Stimulated activated CD4-positive, alpha-beta T cell treated with anti-CD3 and anti-CD28 coated beads, Interleukin-4, amount 100 ng/mL, for 24 hours (primary cell): ENCODE results near the gene RGS9.
A peak's percentile ranks its signal among the peaks of the same experiment; 100 is the strongest.
"Not testable (repeated sequence)": the region's sequence is repeated elsewhere in the genome, so short reads cannot be mapped to it uniquely, and the experiment has no call there.

Experiments used
- DNase-seq: peaks from one replicate; pipeline ENCODE4 v3.0.0-alpha.2; 2020

Gene RGS9

DNA sequence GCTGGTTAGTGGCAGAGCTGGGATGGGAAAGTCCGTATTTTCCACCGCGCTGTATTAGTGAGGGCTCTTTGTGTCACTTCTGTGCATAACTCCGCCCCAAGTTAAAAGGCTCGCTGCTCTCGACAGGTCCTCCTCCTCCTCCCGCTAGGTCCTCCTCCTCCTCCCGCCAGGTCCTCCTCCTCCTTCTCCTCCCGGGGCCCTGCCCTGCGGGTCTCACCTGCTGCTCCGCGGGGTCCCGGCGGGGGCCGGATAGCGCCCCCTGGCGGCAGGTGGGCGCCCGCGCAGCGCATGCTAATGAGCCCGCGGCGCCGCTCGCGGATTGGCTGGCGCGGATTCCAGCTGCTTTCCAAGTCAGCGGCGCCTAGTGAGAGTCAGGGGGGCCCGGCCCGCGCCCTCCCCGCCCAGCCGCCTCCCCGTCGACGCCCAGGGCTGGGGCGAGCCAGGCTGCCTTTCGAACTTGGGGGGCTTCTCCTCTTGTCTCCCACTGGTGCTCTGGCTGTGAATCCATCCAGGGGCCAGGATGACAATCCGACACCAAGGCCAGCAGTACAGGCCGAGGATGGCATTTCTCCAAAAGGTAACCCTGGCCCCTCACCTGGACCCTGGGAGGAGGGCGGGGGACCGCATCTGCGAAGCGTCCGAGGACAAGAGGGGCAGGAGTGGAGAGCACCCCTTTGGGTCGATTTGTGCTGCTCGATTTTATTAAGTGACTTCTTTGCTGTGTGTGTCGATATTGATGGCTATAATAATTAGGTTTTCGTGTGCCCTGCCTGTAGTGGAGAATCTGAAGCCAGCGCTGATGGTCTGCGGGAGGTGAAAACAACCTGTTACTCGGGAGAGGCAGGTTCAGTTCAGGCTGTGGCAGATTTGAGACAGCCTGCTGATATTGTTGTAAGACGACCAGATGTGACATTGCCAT, at the start of gene RGS9:
Gene RGS9, plus strand, starts transcription at position 350 of the 919 bp plus-strand sequence. Its CDS starts 171 bp downstream, at position 521.
- DNase-seq: peak; percentile 80

DNA sequence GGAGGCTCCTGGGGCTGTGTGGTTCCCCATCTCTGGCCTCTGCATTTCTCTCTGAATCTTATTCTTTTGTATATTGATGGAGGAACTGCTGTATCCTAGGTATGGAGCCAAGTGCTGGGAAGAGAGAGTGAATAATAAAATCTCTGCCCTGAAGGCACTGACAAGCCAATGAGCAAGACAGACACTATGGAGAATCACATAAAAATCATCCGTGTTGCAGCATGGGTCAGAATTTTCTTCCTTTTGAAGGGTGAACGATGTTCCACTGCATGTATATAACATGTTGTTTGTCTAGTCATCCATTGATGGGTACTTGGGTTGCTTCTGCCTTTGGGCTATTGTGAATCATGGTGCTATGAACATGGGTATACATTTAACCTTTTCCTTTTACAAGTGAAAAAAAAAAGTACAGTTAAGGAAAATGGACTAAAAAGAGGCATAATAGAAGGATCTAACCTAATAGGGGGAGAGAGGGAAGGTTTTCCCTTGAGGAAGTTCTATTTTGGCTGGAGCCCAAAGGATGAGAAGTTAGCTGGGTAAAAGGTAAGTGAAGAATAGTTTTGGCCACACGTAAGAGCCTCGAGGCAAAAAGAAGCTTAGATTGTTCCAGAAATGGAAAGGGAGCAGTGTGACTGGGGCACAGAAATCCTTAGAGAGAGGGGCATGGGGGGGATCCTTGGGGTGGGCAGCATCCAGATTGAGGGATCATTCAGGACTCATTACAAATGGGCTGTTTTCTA, 48.4 kb upstream of the RGS9 start:
- DNase-seq: no peak

DNA sequence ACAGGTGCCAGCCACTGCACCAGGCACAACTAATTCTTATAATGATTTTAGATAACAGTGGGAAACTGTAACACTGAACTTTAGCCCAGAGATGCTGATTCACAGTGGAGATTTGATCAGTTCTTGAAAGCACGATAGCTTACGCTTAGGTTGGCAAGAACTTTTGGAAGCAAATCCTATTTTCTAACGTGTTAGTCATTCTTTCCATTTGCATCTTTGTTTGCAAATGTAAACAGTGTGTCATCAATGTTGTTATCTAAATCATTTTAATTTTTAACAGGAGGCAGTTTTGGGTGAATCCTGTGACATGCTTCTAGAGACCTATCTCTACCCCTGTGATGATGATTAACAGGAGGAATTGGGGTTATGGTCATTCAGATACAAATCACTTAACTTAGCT, 44.9 kb upstream of the RGS9 start:
- no peak for DNase-seq

DNA sequence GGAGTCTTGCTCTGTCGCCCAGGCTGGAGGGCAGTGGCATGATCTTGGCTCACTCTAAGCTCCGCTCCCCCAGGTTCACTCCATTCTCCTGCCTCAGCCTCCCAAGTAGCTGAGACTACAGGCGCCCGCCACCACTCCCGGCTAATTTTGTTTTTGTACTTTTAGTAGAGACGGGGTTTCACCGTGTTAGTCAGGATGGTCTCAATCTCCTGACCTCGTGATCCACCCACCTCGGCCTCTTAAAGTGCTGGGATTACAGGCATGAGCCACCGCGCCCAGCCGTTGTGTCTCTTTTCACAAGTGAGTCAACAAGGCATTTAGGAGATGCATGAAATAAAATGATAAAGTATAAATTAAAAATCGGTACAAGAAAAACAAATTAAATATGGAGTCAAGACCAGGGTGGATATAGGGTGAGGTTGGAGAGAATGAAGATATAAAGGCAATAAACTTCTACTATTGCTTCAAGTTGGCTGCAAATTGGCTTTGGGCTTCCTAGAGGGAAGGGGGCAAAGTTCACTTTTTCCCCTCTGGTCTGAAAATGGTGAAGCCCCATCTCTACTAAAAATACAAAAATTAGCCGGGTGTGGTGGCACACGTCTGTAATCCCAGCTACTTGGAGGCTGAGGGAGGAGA, 44.3 kb upstream of the RGS9 start:
- DNase-seq: not testable (repeated sequence)

DNA sequence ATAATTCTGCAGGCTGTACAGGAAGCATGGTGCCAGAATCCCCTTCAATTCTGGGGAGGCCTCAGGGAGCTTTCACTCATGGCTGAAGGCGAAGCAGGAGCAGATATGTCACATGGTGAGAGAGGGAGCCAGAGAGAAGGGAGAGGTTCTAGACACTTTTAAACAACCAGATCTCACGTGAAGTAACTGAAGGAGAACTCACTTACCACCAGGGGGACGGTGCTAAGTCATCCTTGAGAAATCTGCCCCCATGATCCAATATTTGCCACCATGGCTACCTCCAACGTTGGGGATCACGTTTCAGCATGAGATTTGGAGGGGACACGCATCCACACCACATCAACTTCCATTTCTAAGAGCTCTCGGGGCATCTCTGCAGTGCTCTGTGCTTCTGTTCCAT, 43.2 kb upstream of the RGS9 start:
- no peak for DNase-seq

DNA sequence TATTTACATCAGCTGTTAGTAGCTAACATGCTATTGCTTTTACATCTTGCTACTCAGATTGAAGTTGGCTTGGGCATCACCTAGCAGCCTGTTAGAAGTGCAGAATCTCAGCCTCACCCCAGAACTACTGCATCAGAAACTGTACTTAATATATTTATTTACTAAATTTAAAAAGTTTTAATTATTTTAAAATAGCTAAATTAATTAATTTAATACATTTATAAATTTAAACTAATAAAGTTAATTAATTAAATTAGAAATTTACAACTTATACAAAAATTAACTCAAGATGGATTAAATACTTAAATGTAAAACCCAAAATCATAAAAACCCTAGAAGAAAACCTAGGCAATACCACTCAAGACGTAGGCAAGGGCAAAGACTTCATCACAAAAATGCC, 41.7 kb upstream of the RGS9 start:
- no peak for DNase-seq

DNA sequence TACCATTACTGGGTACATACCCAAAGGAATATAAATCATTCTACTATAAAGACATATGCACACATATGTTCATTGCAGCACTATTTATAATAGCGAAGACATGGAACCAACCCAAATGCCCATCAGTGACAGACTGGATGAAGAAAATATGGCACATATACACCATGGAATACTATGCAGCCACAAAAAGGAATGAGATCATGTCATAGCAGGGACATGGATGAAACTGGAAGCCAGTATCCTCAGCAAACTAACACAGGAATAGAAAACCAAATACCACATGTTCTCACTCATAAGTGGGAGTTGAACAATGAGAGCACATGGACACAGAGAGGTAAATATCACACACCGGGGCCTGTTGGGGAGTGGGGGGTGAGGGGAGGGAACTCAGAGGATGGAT, 40.8 kb upstream of the RGS9 start:
- DNase-seq: not testable (repeated sequence)

DNA sequence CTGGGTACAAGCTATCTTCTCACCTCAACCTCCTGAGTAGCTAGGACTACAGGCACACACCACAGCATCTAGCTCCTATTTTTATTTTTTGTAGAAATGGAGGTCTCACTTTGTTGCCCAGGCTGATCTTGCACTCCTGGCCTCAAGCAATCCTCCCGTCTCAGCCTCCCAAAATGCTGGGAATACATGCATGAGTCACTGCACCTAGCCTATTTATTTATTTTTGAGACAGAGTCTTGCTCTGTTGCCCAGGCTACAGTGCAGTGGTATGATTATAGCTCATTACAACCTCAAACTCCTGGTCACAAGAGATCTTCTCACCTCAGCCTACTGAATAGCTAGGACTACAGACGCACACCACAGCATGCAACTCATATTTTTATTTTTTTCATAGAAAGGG, 40.1 kb upstream of the RGS9 start:
- no peak for DNase-seq

DNA sequence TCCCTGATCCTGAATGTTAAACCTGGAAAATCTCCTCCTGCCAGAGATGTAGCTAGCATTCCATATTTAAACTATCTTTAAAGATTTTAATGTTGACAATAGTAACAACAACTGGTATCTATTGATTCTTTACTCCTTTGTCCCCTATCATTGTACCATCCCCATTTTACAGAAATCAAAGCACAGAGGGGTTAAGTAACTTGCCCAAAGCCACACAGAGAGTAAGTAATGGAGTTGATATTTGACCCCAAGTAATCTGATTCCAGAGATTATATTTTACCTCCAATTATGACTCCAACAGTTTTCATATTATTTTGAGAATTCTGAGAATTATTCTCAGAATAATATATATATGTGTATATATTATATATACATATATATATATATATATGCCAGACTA, 37.7 kb upstream of the RGS9 start:
- no peak for DNase-seq

DNA sequence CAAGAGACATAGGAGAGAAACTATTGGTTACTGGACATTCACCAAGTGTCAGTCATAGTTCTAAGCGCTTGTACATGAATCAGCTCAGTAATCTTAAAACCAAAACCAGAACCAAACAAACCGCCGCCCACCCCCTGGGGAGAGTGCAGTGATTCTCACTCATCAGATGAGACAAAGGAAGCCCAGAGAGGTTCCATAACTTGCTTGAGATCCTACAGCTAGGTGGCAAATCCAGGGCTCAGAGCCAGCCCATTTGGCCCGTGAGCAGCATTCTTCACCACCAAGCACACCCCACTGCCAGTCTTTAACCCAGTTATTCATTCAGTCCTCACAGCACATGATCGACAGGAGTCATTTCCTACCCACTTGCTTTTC, 37.2 kb upstream of the RGS9 start:
- peak; percentile 85 for DNase-seq

DNA sequence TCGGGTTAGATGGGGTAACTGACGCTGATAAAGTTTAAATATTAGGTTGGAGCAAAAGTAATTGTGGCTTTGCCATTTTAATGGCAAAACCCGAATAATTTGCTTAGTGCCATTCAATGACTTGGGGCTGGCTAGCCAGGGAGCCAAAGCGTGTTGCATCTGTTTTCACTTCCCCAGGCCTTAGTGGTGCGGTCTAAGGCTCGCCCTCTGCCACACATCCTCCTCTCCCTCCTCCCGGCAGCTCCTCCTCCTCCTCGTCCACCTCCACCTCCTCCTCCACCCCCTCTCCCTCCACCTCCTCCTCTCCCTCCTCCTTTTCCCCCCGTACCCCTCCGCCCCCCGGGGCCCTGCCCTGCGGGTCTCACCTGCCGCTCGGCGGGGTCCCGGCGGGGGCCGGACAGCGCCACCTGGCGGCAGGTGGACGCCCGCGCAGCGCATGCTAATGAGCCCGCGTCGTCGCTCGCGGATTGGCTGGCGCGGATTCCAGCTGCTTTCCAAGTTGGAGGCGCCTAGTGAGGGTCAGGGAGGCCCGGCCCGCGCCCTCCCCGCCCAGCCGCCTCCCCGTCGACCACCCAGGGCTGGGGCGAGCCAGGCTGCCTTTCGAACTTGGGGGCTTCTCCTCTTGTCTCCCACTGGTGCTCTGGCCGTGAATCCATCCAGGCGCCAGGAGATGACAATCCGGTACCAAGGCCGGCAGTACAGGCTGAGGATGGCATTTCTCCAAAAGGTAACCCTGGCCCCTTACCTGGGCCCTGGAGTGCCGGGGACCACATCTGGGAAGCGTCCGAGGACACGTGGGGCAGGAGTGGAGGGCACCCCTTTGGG, 36.6 kb upstream of the RGS9 start:
- DNase-seq: peak; percentile 78

DNA sequence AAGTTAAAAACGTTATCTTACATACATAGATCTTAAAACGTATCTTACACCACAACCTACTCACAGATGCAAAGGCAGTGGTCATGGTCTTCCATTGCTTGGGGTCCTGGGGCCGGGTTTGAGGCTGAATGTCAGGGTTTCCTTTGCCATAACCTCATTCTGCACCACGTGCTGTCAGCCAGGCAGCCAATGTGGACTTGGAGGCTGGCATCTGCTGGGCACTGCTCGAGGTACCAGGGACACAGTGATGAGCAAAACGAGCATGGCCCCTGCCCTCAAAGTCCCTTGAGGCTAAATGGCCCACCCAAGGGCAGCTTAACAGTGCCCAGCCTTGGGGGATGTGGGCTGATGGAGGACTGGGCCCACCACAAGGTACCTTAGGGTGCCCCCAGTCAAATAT, 35.8 kb upstream of the RGS9 start:
- DNase-seq: no peak

DNA sequence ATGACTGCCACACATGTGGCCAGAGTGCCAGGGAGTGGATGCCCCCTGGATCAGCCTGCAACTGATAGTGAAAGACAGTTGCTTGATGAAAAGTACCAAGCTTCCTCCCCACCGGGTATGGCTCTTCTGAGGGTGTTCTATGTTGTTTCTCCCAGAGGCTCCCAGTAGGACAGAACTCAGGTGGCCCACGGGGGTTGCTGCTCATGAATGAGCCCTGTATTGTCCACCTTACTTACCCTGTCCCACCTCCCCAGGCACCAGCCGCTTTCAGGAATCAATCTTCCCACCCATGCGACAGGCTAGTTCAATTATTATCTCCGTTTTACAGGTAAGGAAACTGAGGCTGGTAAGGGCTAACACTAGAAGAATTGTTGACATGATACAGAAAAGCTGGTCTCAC, 34.9 kb upstream of the RGS9 start:
- no peak for DNase-seq

DNA sequence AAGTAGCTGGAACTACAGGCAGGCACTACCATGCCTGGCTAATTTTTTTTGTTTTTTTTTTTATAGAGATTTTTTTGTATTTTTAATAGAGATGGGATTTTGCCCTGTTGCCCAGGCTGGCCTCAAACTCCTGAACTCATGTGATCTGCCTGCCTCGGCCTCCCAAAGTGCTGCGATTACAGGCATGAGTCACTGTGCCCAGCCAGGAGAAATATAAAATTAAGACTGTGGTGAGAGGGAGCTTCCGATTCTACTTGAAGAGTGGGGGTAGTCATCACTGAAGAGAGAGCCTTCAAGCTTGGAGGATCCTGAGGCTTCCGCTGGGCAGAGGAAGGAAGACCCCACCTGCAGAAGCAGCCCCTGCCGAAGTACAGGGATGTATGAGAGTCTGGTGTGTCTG, 34.4 kb upstream of the RGS9 start:
- no peak for DNase-seq

DNA sequence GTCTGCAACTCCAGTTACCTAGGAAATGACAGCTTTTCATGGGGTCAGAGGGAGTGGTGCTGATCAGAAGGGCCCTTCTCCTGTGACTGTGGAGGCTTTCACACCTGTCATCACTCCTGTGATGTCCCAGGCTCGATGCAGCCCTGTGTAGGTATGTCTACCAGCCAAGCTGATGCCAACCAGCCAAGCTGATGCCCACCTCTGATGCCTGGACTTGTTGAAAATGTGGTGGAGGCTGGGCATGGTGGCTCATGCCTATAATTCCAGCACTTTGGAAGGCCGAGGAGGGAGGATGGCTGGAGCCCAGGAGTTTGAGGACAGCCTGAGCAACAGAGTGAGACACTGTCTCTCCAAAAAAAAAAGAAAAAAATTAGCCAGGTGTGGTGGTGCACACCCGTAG, 33.7 kb upstream of the RGS9 start:
- DNase-seq: no peak

DNA sequence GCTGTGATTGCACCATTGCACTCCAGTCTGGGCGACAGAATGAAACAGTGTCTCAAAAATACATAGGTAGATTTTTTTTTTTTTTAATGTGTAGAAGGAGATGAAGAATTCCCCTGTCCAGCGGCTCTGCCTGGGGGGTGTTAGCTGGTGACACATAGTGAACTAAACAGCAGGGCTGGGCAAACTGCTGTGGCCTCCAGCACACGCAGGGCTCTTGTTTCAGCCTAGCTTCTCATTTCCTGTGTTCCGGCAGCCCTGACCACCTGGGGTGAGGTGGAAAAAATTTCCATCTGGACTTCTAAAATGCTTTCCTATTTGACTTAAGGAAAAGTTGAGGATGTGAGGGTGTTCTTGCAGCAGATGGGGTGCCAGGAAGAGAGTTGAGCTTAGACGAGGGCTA, 33.3 kb upstream of the RGS9 start:
- no peak for DNase-seq

DNA sequence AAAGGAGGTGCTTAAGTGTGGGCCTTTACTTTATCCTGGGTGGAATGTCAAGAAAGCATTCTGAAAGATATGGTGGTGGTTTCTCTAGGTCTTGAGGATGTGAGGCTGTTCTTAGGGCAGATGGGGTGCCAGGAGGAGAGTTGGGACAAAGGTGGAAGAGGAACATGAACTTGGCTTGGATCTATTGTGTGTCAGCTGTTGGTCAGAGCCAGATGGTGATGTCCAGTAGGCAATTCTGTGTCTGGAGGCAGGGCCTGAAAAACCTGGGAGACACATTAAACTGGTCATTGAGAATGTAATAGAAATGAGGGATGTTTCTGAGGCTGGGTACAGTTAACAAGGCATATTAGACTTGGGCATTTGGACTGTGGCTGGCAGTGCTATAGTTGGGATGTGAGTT, 32.6 kb upstream of the RGS9 start:
- no peak for DNase-seq

DNA sequence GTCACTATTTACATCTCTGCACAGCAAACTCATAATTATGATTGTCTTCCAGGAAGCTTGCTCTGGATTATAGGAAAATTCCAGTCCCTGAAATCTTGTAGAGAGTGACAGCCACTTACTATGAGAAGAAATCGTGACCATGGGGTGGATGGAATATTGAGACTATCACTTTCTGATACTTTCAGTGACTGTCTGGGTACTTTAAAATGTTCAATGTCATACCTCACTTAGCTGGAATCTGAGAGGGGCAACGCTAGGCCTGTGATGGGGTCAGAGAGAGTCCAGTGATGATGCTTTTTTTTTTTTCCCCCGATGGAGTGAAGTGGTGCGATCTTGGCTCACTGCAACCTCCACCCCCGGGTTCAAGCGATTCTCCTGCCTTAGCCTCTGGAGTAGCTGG, 32.2 kb upstream of the RGS9 start:
- no peak for DNase-seq

DNA sequence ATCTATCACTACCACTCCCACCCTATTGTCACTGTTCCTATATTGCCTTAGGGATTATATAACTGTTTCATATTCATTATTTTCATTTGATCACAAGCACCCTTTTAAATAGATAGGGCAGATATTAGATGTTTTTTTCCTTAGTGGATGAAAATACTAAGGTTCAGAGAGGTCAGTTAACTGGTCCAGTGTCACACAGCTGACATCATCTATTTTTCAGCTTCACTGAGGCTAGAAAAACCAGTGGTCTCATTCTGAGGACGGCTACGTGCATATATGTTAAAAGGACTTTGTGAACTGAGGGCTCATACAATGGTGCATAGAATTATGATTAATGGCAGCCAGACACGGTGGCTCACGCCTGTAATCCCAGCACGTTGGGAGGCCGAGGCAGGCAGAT, 29.0 kb upstream of the RGS9 start:
- DNase-seq: no peak

DNA sequence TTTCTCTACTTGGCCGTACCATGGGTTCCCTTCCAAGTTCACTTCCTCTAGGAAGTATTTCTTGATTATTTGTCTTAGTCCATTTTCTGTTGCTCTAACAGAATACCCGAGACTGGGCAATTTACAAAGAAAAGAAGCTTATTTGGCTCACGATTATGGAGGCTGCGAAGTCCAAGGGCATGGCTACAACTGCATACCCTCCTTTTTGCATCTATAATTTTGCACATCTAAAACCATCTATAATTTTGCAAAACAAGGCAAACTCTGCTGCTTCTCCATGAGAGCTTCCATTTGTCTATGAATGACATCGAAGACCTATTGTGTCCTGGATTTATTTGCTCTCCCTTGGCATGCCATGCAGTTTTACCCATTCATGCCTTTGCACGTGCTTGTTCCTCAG, 27.6 kb upstream of the RGS9 start:
- no peak for DNase-seq

DNA sequence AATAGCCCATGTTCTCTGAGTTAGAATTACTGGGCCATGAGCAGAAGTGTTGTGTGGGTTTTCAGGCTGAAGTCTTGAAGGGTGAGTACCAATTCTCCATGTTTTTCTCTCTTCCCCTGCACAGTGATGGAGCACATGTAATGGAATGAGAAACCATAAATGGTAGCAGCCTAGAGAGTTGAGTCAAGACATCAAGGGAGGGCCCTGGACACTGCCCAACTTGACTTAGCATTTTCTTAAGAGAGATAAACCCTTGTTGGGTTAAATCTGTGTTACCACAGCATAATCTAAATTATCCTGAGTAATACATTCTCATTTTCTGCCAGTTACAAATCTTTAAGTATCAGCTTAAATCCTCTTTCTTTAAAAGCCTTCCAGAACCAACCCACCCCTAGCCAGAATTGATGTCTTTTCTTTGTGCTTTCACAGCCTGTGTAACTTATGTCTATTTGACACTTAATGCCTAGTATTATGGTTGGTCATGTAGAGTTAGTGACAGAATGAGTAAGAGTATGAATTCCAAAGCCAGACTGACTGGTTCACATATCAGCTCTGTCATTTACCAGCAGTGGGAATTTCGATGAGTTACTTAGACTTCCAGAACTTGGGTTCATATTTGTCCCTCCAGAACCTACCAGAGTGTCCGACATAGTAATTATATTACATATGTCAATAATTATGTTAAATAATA, 27.0 kb upstream of the RGS9 start:
- no peak for DNase-seq

DNA sequence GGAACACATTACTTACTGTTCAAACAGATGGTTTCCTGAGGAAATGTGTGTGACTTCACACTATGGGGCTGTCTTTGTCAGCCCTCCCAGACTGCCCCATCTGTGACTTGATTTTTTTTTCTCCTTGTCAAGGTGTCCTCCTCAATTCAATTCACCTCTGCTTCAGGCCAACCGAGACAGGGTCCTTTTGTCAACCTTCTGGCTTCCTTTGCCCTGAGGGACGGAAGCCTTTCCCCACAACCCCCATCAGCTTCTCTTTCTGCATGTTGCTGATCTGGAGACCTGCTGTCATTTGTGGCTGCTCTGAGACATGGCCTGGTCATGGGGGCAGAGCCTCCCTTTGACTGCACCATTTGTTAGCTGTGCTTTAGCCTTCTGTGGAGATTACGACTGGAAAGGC, 21.3 kb upstream of the RGS9 start:
- DNase-seq: no peak
